ENCODE data around the gene DNAJC13. TPM values are rescaled to one million over a fixed set of nuclear protein-coding genes. Genes with fewer than 3 reads are reported as not detected.

Gene DNAJC13
- total and polyA plus RNA-seq, 11 donors = 6.6 to 45.1 (median 29.8) TPM

GRCh38 chr3:132461544-132461943, 44.2 kb downstream of the DNAJC13 start:
- WGBS, 4 donors = 96 to 99% (median 98%) methylated on average over 5 of the region's 5 CpGs
- intact Hi-C loops (cut with DNase I) = loop anchor here in 1 of 10 donors (10.0 kb wide), 1 partner anchor 63 kb away; no protein-coding TSS in a partner anchor
- no peaks in the 10 kb centered on the region for H3K27me3 ChIP-seq
- TF ChIP-seq CTCF (IDR thresholded peaks at IDR 0.05) (no peak), POLR2A (IDR thresholded peaks at IDR 0.05) (no peak)
- DNase-seq = no peak
- no peaks in the 10 kb centered on the region for H3K9me3 ChIP-seq
- peaks cover 0 to 100% (median 94%) of the 10 kb centered on the region in 9 donors for H3K36me3 ChIP-seq
- H3K27ac ChIP-seq = no peak overlapping the region
- H3K4me1 ChIP-seq = peaks cover 0 to 8% (median 0%) of the 10 kb centered on the region in 12 donors
- H3K4me3 ChIP-seq = no peak overlapping the region
- ATAC-seq = no peak

- H3K36me3 ChIP-seq = peaks cover 0 to 100% (median 93%) of the 10 kb centered on the region in 9 donors
- TF ChIP-seq POLR2A (IDR thresholded peaks at IDR 0.05) (no peak), CTCF (IDR thresholded peaks at IDR 0.05) (no peak)
- no peak for DNase-seq
- no peaks in the 10 kb centered on the region for H3K9me3 ChIP-seq
- no peaks in the 10 kb centered on the region for H3K27me3 ChIP-seq
- intact Hi-C loops (cut with DNase I) = loop anchor here in 1 of 10 donors (10.0 kb wide), 1 partner anchor 61 kb away; no protein-coding TSS in a partner anchor
- no peak overlapping the region for H3K27ac ChIP-seq
- H3K4me1 ChIP-seq = peaks cover 0 to 5% (median 0%) of the 10 kb centered on the region in 12 donors
- no peak for ATAC-seq
- no peak overlapping the region for H3K4me3 ChIP-seq
Measured at GRCh38 chr3:132464066-132464465, 46.8 kb downstream of the DNAJC13 start.

GRCh38 chr3:132469326-132469725, 52.0 kb downstream of the DNAJC13 start:
- WGBS, 4 donors = 0 to 98% (median 70%) methylated on average over 1 of the region's 1 CpG
- H3K4me1 ChIP-seq = peaks cover 0 to 5% (median 0%) of the 10 kb centered on the region in 12 donors
- DNase-seq = no peak
- H3K4me3 ChIP-seq = no peak overlapping the region
- intact Hi-C loops (cut with DNase I) = loop anchor here in 1 of 10 donors (10.0 kb wide), 1 partner anchor 55 kb away; no protein-coding TSS in a partner anchor
- H3K27me3 ChIP-seq = no peaks in the 10 kb centered on the region
- H3K27ac ChIP-seq = no peak overlapping the region
- TF ChIP-seq POLR2A (IDR thresholded peaks at IDR 0.05) = no peak
- no peak for TF ChIP-seq CTCF (IDR thresholded peaks at IDR 0.05)
- H3K36me3 ChIP-seq = peaks cover 0 to 77% (median 64%) of the 10 kb centered on the region in 9 donors
- ATAC-seq = no peak
- H3K9me3 ChIP-seq = no peaks in the 10 kb centered on the region

- intact Hi-C loops (cut with DNase I) = no loop called here
- H3K27me3 ChIP-seq = no peaks in the 10 kb centered on the region
- WGBS, 4 donors = 77 to 91% (median 87%) methylated on average over 3 of the region's 3 CpGs
- no peaks in the 10 kb centered on the region for H3K9me3 ChIP-seq
- no peak overlapping the region for H3K27ac ChIP-seq
- no peaks in the 10 kb centered on the region for H3K4me1 ChIP-seq
- no peak for DNase-seq
- TF ChIP-seq CTCF (IDR thresholded peaks at IDR 0.05) = no peak
- TF ChIP-seq POLR2A (IDR thresholded peaks at IDR 0.05) = no peak
- peaks cover 0 to 99% (median 95%) of the 10 kb centered on the region in 9 donors for H3K36me3 ChIP-seq
- no peak overlapping the region for H3K4me3 ChIP-seq
- no peak for ATAC-seq
Measured at GRCh38 chr3:132486099-132486498, 68.8 kb downstream of the DNAJC13 start.
